HUES6 (cell line): Measurements from ENCODE around the gene CUL2.
"Not testable (repeated sequence)": the region's sequence is repeated elsewhere in the genome, so short reads cannot be mapped to it uniquely, and the experiment has no call there.

Experiments used
- H3K27ac ChIP-seq: 2 replicates; pipeline ENCODE4 v1.7.0; 2013; ENCODE audit warnings: low read depth, mild to moderate bottlenecking, low read length, inconsistent platforms
- H3K27me3 ChIP-seq: 2 replicates; pipeline ENCODE4 v1.6.1; 2013; ENCODE audit warnings: low read length; ENCODE audit not compliant: control insufficient read depth, insufficient read depth
- H3K36me3 ChIP-seq: 2 replicates; pipeline ENCODE4 v1.6.1; 2013; ENCODE audit warnings: low read length; ENCODE audit not compliant: control insufficient read depth, insufficient read depth
- H3K4me1 ChIP-seq: 2 replicates; pipeline ENCODE4 v1.6.1; 2013; ENCODE audit warnings: low read length; ENCODE audit not compliant: control insufficient read depth, insufficient read depth
- H3K4me3 ChIP-seq: 2 replicates; pipeline ENCODE4 v1.5.1; 2013; ENCODE audit warnings: low read depth, low read length
- H3K9ac ChIP-seq: one replicate; pipeline ENCODE4 v1.6.1; 2013; ENCODE audit warnings: mild to moderate bottlenecking, low read length
- H3K9me3 ChIP-seq: 2 replicates; pipeline ENCODE4 v1.6.1; 2013; ENCODE audit warnings: low read depth, low read length; ENCODE audit not compliant: control insufficient read depth, insufficient read depth

Gene CUL2

GRCh38 chr10:34981844-34982243 lies 108.3 kb downstream of the CUL2 start:
- H3K9me3 ChIP-seq, result peaks cover 7% of the 10 kb centered on the region; the same call in 1 of the 2 replicates

GRCh38 chr10:34979938-34980337 lies 110.2 kb downstream of the CUL2 start:
- H3K27ac ChIP-seq, result no peak overlapping the region
- H3K36me3 ChIP-seq, result no peaks in the 10 kb centered on the region
- H3K27me3 ChIP-seq, result no peaks in the 10 kb centered on the region
- H3K9me3 ChIP-seq, result peaks cover 11% of the 10 kb centered on the region
- no peak overlapping the region for H3K9ac ChIP-seq
- H3K4me1 ChIP-seq, result no peaks in the 10 kb centered on the region
- no peak overlapping the region for H3K4me3 ChIP-seq

More at GRCh38 chr10:34981844-34982243, 108.3 kb downstream of the CUL2 start:
- H3K36me3 ChIP-seq, result no peaks in the 10 kb centered on the region
- H3K4me1 ChIP-seq, result no peaks in the 10 kb centered on the region
- no peak overlapping the region for H3K27ac ChIP-seq
- no peak overlapping the region for H3K9ac ChIP-seq
- no peaks in the 10 kb centered on the region for H3K27me3 ChIP-seq
- no peak overlapping the region for H3K4me3 ChIP-seq

DNA sequence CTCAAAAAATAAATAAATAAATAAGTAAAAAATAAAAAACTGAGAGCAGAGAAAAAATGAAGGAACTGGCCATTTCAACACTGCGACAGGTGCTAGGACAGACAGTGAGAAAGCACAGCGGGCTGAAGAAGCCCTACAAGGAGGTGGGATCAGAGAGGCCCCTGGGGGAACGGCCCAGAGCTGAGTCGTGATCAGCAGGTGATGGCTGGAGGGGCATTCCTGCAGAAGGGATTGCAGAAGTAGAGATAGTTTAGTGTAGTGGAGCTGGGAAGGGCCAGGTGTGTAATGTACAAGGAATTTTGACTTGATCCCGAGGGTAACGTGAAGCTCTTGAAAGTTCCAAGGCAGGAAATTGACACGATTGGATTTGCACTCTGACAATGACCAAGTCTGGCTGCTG lies 112.1 kb downstream of the CUL2 start:
- H3K9me3 ChIP-seq, result peaks cover 17% of the 10 kb centered on the region
- H3K9ac ChIP-seq, result no peak overlapping the region
- H3K4me3 ChIP-seq, result no peak overlapping the region
- H3K4me1 ChIP-seq, result no peaks in the 10 kb centered on the region
- no peak overlapping the region for H3K27ac ChIP-seq
- no peaks in the 10 kb centered on the region for H3K27me3 ChIP-seq
- no peaks in the 10 kb centered on the region for H3K36me3 ChIP-seq

- not testable (repeated sequence) for H3K27ac ChIP-seq
- H3K9me3 ChIP-seq, result peaks cover 17% of the 10 kb centered on the region
These were observed 113.7 kb downstream of the CUL2 start for GRCh38 chr10:34976380-34976910.

DNA sequence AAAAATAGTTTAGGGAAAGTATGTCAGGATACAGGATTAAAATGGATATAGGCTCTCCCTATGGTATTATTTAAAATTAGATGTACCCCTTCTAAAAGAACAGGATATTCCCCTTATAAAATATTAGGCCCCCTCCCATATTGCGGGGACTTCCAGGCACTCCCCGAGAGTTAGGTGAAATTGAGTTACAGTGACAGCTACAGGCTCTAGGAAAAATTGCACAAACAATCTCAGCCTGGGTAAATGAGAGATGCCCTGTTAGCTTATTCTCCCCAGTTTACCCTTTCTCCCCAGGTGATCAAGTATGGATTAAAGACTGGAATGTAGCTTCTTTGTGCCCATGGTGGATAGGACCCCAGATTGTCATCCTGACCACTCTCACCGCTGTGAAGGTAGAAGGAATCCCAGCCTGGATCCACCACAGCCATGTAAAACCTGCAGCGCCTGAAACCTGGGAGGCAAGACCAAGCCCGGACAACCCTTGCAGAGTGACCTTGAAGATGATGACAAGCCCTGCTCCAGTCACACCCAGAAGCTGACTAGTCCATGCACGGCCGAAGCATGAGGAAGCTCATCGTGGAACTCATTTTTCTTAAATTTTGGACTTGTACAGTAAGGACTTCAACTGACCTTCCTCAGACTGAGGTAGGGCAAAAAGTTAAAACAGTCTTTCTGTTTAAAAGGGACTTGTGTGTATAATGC lies 115.6 kb downstream of the CUL2 start:
- not testable (repeated sequence) for H3K4me3 ChIP-seq, H3K9ac ChIP-seq, H3K4me1 ChIP-seq, H3K36me3 ChIP-seq, H3K27me3 ChIP-seq, H3K27ac ChIP-seq
- H3K9me3 ChIP-seq, result peaks cover 17% of the 10 kb centered on the region

More at GRCh38 chr10:34976380-34976910, 113.7 kb downstream of the CUL2 start:
- not testable (repeated sequence) for H3K4me1 ChIP-seq, H3K9ac ChIP-seq, H3K4me3 ChIP-seq, H3K36me3 ChIP-seq, H3K27me3 ChIP-seq

GRCh38 chr10:34973757-34974156 lies 116.4 kb downstream of the CUL2 start:
- not testable (repeated sequence) for H3K9ac ChIP-seq

DNA sequence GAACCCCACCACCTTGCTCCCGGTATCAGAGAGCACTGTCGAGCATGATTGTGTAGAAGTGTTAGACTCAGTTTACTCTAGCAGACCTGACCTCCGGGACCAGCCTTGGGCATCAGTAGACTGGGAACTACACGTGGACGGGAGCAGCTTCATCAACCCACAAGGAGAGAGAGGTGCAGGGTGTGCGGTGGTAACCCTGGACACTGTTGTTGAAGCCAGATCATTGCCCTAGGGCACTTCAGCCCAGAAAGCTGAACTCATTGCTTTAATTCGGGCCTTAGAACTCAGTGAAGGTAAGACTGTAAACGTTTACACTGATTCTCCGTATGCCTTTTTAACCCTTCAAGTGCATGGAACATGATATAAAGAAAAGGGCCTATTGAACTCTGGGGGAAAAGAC lies 117.0 kb downstream of the CUL2 start:
- not testable (repeated sequence) for H3K4me3 ChIP-seq, H3K27me3 ChIP-seq, H3K4me1 ChIP-seq, H3K9ac ChIP-seq, H3K36me3 ChIP-seq, H3K27ac ChIP-seq
- H3K9me3 ChIP-seq, result peaks cover 17% of the 10 kb centered on the region

More at GRCh38 chr10:34973757-34974156, 116.4 kb downstream of the CUL2 start:
- H3K27me3 ChIP-seq, H3K4me1 ChIP-seq, H3K27ac ChIP-seq, H3K36me3 ChIP-seq, H3K4me3 ChIP-seq: not testable (repeated sequence)
- H3K9me3 ChIP-seq, result peaks cover 17% of the 10 kb centered on the region

DNA sequence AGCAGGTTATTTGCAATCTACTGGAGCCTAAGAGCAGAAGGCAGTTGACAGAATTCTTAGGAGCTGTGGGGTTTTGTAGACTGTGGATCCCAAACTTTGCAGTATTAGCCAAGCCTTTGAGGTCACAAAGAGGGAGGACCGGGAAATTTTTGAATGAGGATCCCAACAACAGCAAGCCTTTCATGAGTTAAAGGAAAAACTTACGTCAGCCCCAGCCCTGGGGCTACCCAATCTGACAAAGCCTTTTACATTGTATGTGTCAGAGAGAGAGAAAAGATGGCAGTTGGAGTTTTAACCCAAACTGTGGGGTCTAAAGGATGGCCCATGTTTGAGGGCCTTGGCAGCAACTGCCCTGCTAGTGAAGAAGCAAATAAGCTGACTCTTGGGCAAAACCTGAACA lies 117.5 kb downstream of the CUL2 start:
- H3K9me3 ChIP-seq, result peaks cover 17% of the 10 kb centered on the region
- not testable (repeated sequence) for H3K27ac ChIP-seq, H3K4me1 ChIP-seq, H3K9ac ChIP-seq, H3K4me3 ChIP-seq, H3K27me3 ChIP-seq, H3K36me3 ChIP-seq

GRCh38 chr10:34971606-34972334 lies 118.4 kb downstream of the CUL2 start:
- peaks cover 17% of the 10 kb centered on the region for H3K9me3 ChIP-seq
- H3K27ac ChIP-seq, H3K4me1 ChIP-seq, H3K9ac ChIP-seq, H3K27me3 ChIP-seq, H3K4me3 ChIP-seq, H3K36me3 ChIP-seq: not testable (repeated sequence)

DNA sequence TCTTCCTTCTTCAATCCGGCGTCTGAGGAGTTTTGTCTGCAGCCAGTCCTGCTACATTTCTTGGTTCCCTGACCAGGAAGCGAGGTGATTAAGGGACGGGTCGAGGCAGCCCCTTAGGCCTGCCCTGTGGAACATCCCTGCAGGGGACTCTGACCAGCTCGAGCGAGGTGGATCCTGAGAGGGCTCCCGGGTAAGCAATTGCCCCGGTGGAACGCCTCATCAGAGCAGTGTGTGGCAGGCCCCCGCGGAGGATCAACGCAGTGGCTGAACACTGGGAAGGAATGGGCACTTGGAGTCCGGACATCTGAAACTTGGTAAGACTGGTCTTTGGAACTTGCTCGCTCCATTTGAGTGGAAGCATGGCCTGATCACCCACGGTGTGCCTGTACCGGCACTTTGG lies 121.0 kb downstream of the CUL2 start:
- Histone ChIP-seq H3K36me3 (no peaks in the 10 kb centered on the region), H3K9me3 (no peaks in the 10 kb centered on the region), H3K27ac (no peak overlapping the region), H3K27me3 (no peaks in the 10 kb centered on the region), H3K4me3 (no peak overlapping the region), H3K9ac (no peak overlapping the region), H3K4me1 (no peaks in the 10 kb centered on the region; the same call in 1 of the 2 replicates)

GRCh38 chr10:34967335-34967880 lies 122.7 kb downstream of the CUL2 start:
- Histone ChIP-seq H3K27me3 (no peaks in the 10 kb centered on the region), H3K36me3 (no peaks in the 10 kb centered on the region), H3K4me1 (no peaks in the 10 kb centered on the region; the same call in 1 of the 2 replicates), H3K9ac (no peak overlapping the region), H3K4me3 (no peak overlapping the region), H3K9me3 (no peaks in the 10 kb centered on the region), H3K27ac (no peak overlapping the region)
